CD8-positive, alpha-beta memory T cell (primary cell): ENCODE data around the gene ZC2HC1C. TPM values are rescaled to one million over a fixed set of nuclear protein-coding genes. Genes with fewer than 3 reads are reported as not detected.

Experiments used
- CTCF ChIA-PET: fragments of 350-600 bp; sonication (Branson Sonifier 250); formaldehyde crosslinking; loops from one replicate; lab custom pipeline; 2021; ENCODE audit warnings: antibody characterized with exemption; lab: Charles Lee
- POLR2A ChIA-PET: fragments of 350-600 bp; sonication (Branson Sonifier 250); formaldehyde crosslinking; loops from one replicate; lab custom pipeline; 2021; ENCODE audit warnings: antibody characterized with exemption; lab: Charles Lee
- DNase-seq, 5 donors: peaks; one replicate each; pipeline versions ENCODE4 v3.0.0 to v3.0.0-alpha.2; 2020 to 2022; ENCODE audit warnings: mixed read lengths in 1 of 5
- H3K27ac ChIP-seq: one replicate; pipeline ENCODE4 v1.7.0; 2013; ENCODE audit warnings: low read depth, mild to moderate bottlenecking, low read length, moderate library complexity
- H3K27me3 ChIP-seq: 2 replicates; pipeline ENCODE4 v1.7.0; 2013; ENCODE audit warnings: low read length, mild to moderate bottlenecking; ENCODE audit not compliant: insufficient read depth, poor library complexity, severe bottlenecking
- H3K36me3 ChIP-seq: 2 replicates; pipeline ENCODE4 v1.7.0; 2013; ENCODE audit warnings: mild to moderate bottlenecking, low read length, moderate library complexity; ENCODE audit not compliant: insufficient read depth
- H3K4me1 ChIP-seq: 2 replicates; pipeline ENCODE4 v1.7.0; 2013; ENCODE audit warnings: mild to moderate bottlenecking, low read length, moderate library complexity; ENCODE audit not compliant: insufficient read depth
- H3K4me3 ChIP-seq: 2 replicates; pipeline ENCODE4 v1.7.0; 2013; ENCODE audit warnings: mild to moderate bottlenecking, low read length
- H3K9me3 ChIP-seq: 2 replicates; pipeline ENCODE4 v1.7.0; 2013; ENCODE audit warnings: mild to moderate bottlenecking, low read length
- H3K27ac Mint-ChIP-seq, 8 donors: one replicate each; pipeline ENCODE4 v1.8.0; 2020 to 2021; ENCODE audit warnings: mixed read lengths in 8 of 8, mild to moderate bottlenecking in 6 of 8, inconsistent platforms in 3 of 8, moderate library complexity in 3 of 8
- H3K27me3 Mint-ChIP-seq, 2 donors: one replicate each; pipeline ENCODE4 v1.8.0; 2020 to 2021; ENCODE audit warnings: mixed read lengths in 2 of 2, mild to moderate bottlenecking in 1 of 2, moderate library complexity in 1 of 2
- H3K36me3 Mint-ChIP-seq, 3 donors: one replicate each; pipeline ENCODE4 v1.8.0; 2020 to 2021; ENCODE audit warnings: mixed read lengths in 3 of 3, inconsistent platforms in 1 of 3, mild to moderate bottlenecking in 1 of 3
- H3K4me1 Mint-ChIP-seq, 3 donors: one replicate each; pipeline ENCODE4 v1.8.0; 2020 to 2021; ENCODE audit warnings: mixed read lengths in 3 of 3, inconsistent platforms in 1 of 3, mild to moderate bottlenecking in 1 of 3
- H3K4me3 Mint-ChIP-seq, 7 donors: one replicate each; pipeline ENCODE4 v1.8.0; 2020 to 2021; ENCODE audit warnings: mixed read lengths in 7 of 7, mild to moderate bottlenecking in 6 of 7, moderate library complexity in 4 of 7, inconsistent platforms in 2 of 7
- H3K9me3 Mint-ChIP-seq, 5 donors: one replicate each; pipeline ENCODE4 v1.8.0; 2020 to 2022; ENCODE audit warnings: mixed read lengths in 5 of 5, mild to moderate bottlenecking in 3 of 5, moderate library complexity in 2 of 5, inconsistent platforms in 1 of 5
- polyA plus RNA-seq: library from polyadenylated mRNA; unstranded; fragments of 300-500 nt; fragmentation: Illumina TruSeq; gene quantifications from one replicate; pipeline ENCODE4 v1.2.3, GENCODE V29; 2021
- total RNA-seq, 2 experiments: library from RNA; stranded (reverse); gene quantifications; one replicate each; pipeline ENCODE4 v1.2.3, GENCODE V29; 2021

ZC2HC1C gene
- total and polyA plus RNA-seq, 3 experiments from 2014 or later: 0.81 to 2.2 (median 1.1) TPM

DNA sequence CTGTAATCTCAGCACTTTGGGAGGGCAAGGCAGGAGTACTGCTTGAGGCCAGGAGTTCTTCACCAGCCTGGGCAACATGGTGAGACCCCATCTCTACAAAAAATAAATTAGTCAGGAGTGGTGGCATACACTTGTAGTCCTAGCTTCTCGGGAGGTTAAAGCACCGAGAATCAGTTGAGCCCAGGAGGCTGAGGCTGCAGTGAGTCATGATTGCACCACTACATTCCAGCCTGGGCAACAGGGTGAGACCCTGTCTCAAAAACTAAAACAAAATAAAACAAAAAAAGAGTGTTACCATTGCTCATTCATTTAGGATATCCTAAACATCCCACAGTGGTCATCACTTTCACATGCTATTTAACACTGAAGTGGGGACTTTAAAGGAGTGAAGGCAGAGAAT, 49.6 kb downstream of the ZC2HC1C start:
- peaks cover 7% of the 10 kb centered on the region for H3K4me1 ChIP-seq
- Mint-ChIP-seq H3K27ac (no peak overlapping the region), H3K27me3 (no peaks in the 10 kb centered on the region), H3K4me3 (no peak overlapping the region), H3K9me3 (no peaks in the 10 kb centered on the region), H3K36me3 (peaks cover 12 to 74% (median 16%) of the 10 kb centered on the region in 3 donors), H3K4me1 (peaks cover 8 to 29% (median 19%) of the 10 kb centered on the region in 3 donors)
- H3K9me3 ChIP-seq: no peaks in the 10 kb centered on the region
- H3K27ac ChIP-seq: no peak overlapping the region
- no peak overlapping the region for H3K4me3 ChIP-seq
- ChIA-PET CTCF (no interaction called here), POLR2A (no interaction called here)
- peaks cover 11% of the 10 kb centered on the region for H3K36me3 ChIP-seq
- H3K27me3 ChIP-seq: no peaks in the 10 kb centered on the region
- no peak for DNase-seq

DNA sequence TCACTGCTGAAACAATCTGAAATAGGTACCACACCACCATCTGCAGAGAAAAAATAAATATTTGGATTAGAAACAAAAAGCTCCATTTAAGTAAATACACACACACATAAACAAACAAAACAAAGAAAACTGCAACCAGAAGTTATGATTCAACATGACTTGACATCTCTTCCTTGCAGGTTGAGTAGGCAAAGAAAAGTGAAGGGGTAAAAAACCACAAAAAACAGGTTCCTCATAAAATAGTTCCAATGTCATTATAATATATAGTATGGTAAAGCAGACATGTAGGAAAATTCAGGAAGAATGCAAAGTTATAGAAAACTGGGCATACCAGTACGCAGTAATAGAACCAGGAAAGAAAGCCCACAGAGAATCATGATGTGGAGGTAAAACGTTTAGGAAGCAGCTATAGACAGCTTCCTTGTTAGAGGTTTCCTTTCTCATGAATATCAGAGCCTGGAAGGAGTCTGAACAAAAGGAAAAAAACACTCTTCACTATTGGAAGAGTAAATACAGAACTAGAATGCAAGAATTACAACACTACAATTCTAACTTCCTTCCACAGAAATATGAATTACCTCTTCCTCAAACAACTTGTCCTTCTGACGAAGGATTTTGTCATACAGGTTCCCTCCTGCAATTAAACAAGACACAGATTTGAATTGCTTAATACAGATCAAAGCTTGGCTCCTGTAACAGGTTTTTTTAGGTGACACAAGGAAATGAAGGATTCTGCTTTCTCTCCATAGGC, 51.3 kb downstream of the ZC2HC1C start:
- H3K27me3 ChIP-seq: no peaks in the 10 kb centered on the region
- Mint-ChIP-seq H3K27ac (peak overlapping the region in 2 of 8 donors; percentile 20 to 30), H3K4me1 (peaks cover 16 to 32% (median 30%) of the 10 kb centered on the region in 3 donors), H3K36me3 (peaks cover 12 to 62% (median 13%) of the 10 kb centered on the region in 3 donors), H3K9me3 (no peaks in the 10 kb centered on the region), H3K4me3 (no peak overlapping the region), H3K27me3 (no peaks in the 10 kb centered on the region)
- no peak overlapping the region for H3K4me3 ChIP-seq
- no peaks in the 10 kb centered on the region for H3K9me3 ChIP-seq
- ChIA-PET CTCF (interaction anchor here (0.6 to 1.4 kb wide), 3 partner anchors 10 to 1089 kb away, joined by 3 to 4 read pairs (median 3); no protein-coding TSS in a partner anchor), POLR2A (no interaction called here)
- no peak for DNase-seq
- H3K4me1 ChIP-seq: peaks cover 18% of the 10 kb centered on the region
- H3K36me3 ChIP-seq: peaks cover 10% of the 10 kb centered on the region
- no peak overlapping the region for H3K27ac ChIP-seq

- peaks cover 12 to 56% (median 13%) of the 10 kb centered on the region in 3 donors for H3K36me3 Mint-ChIP-seq
- no peaks in the 10 kb centered on the region for H3K27me3 Mint-ChIP-seq
- POLR2A ChIA-PET: no interaction called here
- DNase-seq: no peak
- Histone ChIP-seq H3K27me3 (no peaks in the 10 kb centered on the region), H3K27ac (no peak overlapping the region), H3K4me3 (no peak overlapping the region), H3K4me1 (peaks cover 25% of the 10 kb centered on the region), H3K9me3 (no peaks in the 10 kb centered on the region), H3K36me3 (peaks cover 10% of the 10 kb centered on the region)
- CTCF ChIA-PET: no interaction called here
- no peaks in the 10 kb centered on the region for H3K9me3 Mint-ChIP-seq
- peaks cover 22 to 37% (median 35%) of the 10 kb centered on the region in 3 donors for H3K4me1 Mint-ChIP-seq
- no peak overlapping the region for H3K4me3 Mint-ChIP-seq
- no peak overlapping the region for H3K27ac Mint-ChIP-seq
These were observed 52.1 kb downstream of the ZC2HC1C start for GRCh38 chr14:75121552-75121951.

DNA sequence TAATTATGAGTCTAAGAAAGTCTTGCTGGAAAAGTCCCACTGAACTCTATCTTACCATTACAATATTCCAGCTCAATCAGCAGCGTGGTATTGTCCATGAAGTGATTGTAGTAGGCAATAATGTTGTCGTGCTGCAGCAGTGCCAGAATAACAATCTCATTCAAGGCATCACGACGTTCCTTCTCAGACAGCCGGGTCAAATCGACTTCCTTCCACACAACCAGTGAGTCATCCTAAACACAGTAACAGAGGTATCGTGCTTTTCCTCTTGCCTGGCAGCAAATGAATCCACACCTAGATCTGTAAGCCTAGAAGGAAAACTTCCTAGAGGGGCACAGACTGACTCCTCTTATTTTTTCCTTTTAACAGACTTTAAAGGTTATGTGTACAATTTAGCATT, 54.5 kb downstream of the ZC2HC1C start:
- H3K4me1 Mint-ChIP-seq: peaks cover 34 to 57% (median 55%) of the 10 kb centered on the region in 3 donors
- DNase-seq: no peak
- no peaks in the 10 kb centered on the region for H3K9me3 Mint-ChIP-seq
- ChIA-PET CTCF (interaction anchor here (0.9 kb wide), 1 partner anchor 245 kb away, joined by 3 read pairs; no protein-coding TSS in a partner anchor), POLR2A (interaction anchor here (0.6 kb wide), 2 partner anchors 169 to 463 kb away, joined by 3 read pairs; partner anchors contain the start of gene PGF)
- Histone ChIP-seq H3K27me3 (no peaks in the 10 kb centered on the region), H3K9me3 (no peaks in the 10 kb centered on the region), H3K4me1 (peaks cover 36% of the 10 kb centered on the region), H3K4me3 (no peak overlapping the region), H3K36me3 (no peaks in the 10 kb centered on the region), H3K27ac (no peak overlapping the region)
- no peaks in the 10 kb centered on the region for H3K27me3 Mint-ChIP-seq
- peaks cover 10 to 40% (median 12%) of the 10 kb centered on the region in 3 donors for H3K36me3 Mint-ChIP-seq
- peak overlapping the region; percentile 29 to 82 (median 52) for H3K27ac Mint-ChIP-seq
- H3K4me3 Mint-ChIP-seq: peak overlapping the region in 4 of 7 donors; percentile 2 to 27 (median 10)

- DNase-seq: no peak
- ChIA-PET CTCF (interaction anchor here (1.3 to 7.1 kb wide), 5 partner anchors 170 to 390 kb away, joined by 4 to 72 read pairs (median 6); no protein-coding TSS in a partner anchor), POLR2A (interaction anchor here (1.1 to 1.4 kb wide), 2 partner anchors 208 to 243 kb away, joined by 5 to 6 read pairs; no protein-coding TSS in a partner anchor)
- Mint-ChIP-seq H3K27me3 (no peaks in the 10 kb centered on the region), H3K36me3 (peaks cover 4 to 25% (median 7%) of the 10 kb centered on the region in 3 donors), H3K4me3 (peak overlapping the region; percentile 88 to 98 (median 97)), H3K9me3 (no peaks in the 10 kb centered on the region), H3K4me1 (peaks cover 35 to 60% (median 58%) of the 10 kb centered on the region in 3 donors), H3K27ac (peak overlapping the region; percentile 1 to 99 (median 98))
- no peak overlapping the region for H3K27ac ChIP-seq
- H3K36me3 ChIP-seq: no peaks in the 10 kb centered on the region
- H3K9me3 ChIP-seq: no peaks in the 10 kb centered on the region
- peak overlapping the region; percentile 99 for H3K4me3 ChIP-seq
- peaks cover 36% of the 10 kb centered on the region for H3K4me1 ChIP-seq
- H3K27me3 ChIP-seq: no peaks in the 10 kb centered on the region
These were observed 56.2 kb downstream of the ZC2HC1C start for GRCh38 chr14:75125617-75126016.

GRCh38 chr14:75126121-75126544, 56.7 kb downstream of the ZC2HC1C start:
- DNase-seq: peak in 1 of 5 donors; percentile 33
- no peaks in the 10 kb centered on the region for H3K9me3 ChIP-seq
- peak overlapping the region; percentile 95 for H3K27ac ChIP-seq
- Mint-ChIP-seq H3K27me3 (no peaks in the 10 kb centered on the region), H3K27ac (peak overlapping the region; percentile 95 to 99 (median 98)), H3K4me1 (peaks cover 35 to 56% (median 55%) of the 10 kb centered on the region in 3 donors), H3K4me3 (peak overlapping the region; percentile 88 to 98 (median 97)), H3K9me3 (no peaks in the 10 kb centered on the region), H3K36me3 (peaks cover 2 to 24% (median 3%) of the 10 kb centered on the region in 3 donors)
- POLR2A ChIA-PET: interaction anchor here (0.6 to 1.4 kb wide), 7 partner anchors 106 to 437 kb away, joined by 3 to 6 read pairs (median 4); no protein-coding TSS in a partner anchor
- peaks cover 36% of the 10 kb centered on the region for H3K4me1 ChIP-seq
- H3K36me3 ChIP-seq: no peaks in the 10 kb centered on the region
- no peaks in the 10 kb centered on the region for H3K27me3 ChIP-seq
- CTCF ChIA-PET: interaction anchor here (0.7 to 7.1 kb wide), 7 partner anchors 15 to 389 kb away, joined by 3 to 72 read pairs (median 4); partner anchors contain the start of gene ACYP1
- peak overlapping the region; percentile 99 for H3K4me3 ChIP-seq

DNA sequence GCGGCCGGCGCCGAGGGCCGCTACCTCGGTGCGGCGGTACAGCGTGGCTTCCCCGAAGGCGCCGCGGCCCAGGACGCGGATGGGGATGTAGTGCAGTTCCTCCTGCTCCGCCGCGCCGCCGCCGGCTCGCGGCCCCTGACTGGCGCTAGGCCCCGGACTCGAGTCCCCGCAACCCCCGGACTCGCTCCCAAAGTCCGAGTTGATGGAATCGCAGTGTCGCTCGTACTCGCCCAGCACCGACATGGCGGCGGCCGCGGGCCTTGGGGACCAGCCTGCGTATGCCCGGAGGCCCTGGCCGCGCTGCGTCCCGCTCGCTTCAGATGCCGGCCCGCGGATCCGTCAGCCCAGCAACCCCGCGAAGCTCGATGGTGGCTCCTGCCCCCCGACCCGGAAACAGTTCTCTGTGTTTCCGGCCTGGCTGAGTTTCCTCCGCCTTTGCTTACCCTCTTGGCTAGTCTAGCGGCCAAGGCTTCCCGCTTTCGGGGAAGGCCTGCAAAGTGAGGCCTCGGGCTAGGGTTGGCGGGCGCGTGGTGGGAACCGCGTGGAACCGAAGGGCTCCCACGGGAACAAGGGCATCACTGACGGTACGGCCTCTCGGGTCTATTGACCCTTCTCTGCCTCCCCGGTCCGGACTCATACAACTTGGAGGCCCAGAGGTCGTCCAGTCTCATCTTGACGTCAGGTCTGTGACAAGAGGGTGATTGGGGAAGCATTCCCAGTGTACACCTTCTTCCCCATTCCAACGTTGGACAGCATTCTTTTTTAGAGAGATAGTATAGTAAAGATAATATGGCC, 57.4 kb downstream of the ZC2HC1C start, which contains the start of gene NEK9:
Gene NEK9, minus strand, starts transcription at position 370 of the 795 bp plus-strand sequence. Its CDS starts 127 bp downstream, at position 243.
- Mint-ChIP-seq H3K36me3 (peaks cover 0 to 26% (median 3%) of the 10 kb centered on the region in 3 donors), H3K4me1 (peaks cover 35 to 53% (median 52%) of the 10 kb centered on the region in 3 donors), H3K4me3 (peak within 1 kb of the TSS; percentile 95 to 98 (median 97)), H3K27ac (peak within 1 kb of the TSS; percentile 97 to 99 (median 98)), H3K9me3 (no peaks in the 10 kb centered on the region), H3K27me3 (no peaks in the 10 kb centered on the region)
- H3K9me3 ChIP-seq: no peaks in the 10 kb centered on the region
- peak within 1 kb of the TSS; percentile 95 for H3K27ac ChIP-seq
- ChIA-PET POLR2A (interaction anchor here (0.6 to 1.4 kb wide), 10 partner anchors 32 to 436 kb away, joined by 3 to 6 read pairs (median 4); partner anchors contain the start of gene ACYP1), CTCF (interaction anchor here (0.7 to 7.1 kb wide), 7 partner anchors 14 to 388 kb away, joined by 3 to 72 read pairs (median 4); partner anchors contain the start of gene ACYP1)
- peaks cover 36% of the 10 kb centered on the region for H3K4me1 ChIP-seq
- H3K36me3 ChIP-seq: no peaks in the 10 kb centered on the region
- H3K27me3 ChIP-seq: no peaks in the 10 kb centered on the region
- peak; percentile 80 to 93 (median 85) for DNase-seq
- H3K4me3 ChIP-seq: peak within 1 kb of the TSS; percentile 99
